ENCODE results near the gene GTF2IRD1.
"Not testable (repeated sequence)": the region's sequence is repeated elsewhere in the genome, so short reads cannot be mapped to it uniquely, and the experiment has no call there.

Gene GTF2IRD1

GRCh38 chr7:74493295-74493694 lies 39.6 kb downstream of the GTF2IRD1 start:
- no peak for DNase-seq (ENCODE audit: low read depth in 2 of 2)

GRCh38 chr7:74494076-74494548 lies 40.4 kb downstream of the GTF2IRD1 start:
- DNase-seq (ENCODE audit: low read depth in 2 of 2): no peak

GRCh38 chr7:74495112-74496086 lies 41.7 kb downstream of the GTF2IRD1 start:
- no peak for DNase-seq (ENCODE audit: low read depth in 2 of 2)

GRCh38 chr7:74496272-74496671 lies 42.6 kb downstream of the GTF2IRD1 start:
- DNase-seq (ENCODE audit: low read depth in 2 of 2): no peak

- not testable (repeated sequence) for DNase-seq (ENCODE audit: low read depth in 2 of 2)
Measured at GRCh38 chr7:74496773-74497172, 43.1 kb downstream of the GTF2IRD1 start.

GRCh38 chr7:74498354-74498753 lies 44.6 kb downstream of the GTF2IRD1 start:
- no peak for DNase-seq (ENCODE audit: low read depth in 2 of 2)

- no peak for DNase-seq (ENCODE audit: low read depth in 2 of 2)
Measured at GRCh38 chr7:74498996-74499834, 45.5 kb downstream of the GTF2IRD1 start.

- no peak for DNase-seq (ENCODE audit: low read depth in 2 of 2)
Measured at GRCh38 chr7:74499835-74500388, 46.2 kb downstream of the GTF2IRD1 start.

- DNase-seq (ENCODE audit: low read depth in 2 of 2): no peak
Measured at GRCh38 chr7:74501298-74501697, 47.6 kb downstream of the GTF2IRD1 start.

GRCh38 chr7:74502216-74502891 lies 48.6 kb downstream of the GTF2IRD1 start:
- DNase-seq (ENCODE audit: low read depth in 2 of 2): no peak

- DNase-seq (ENCODE audit: low read depth in 2 of 2): no peak
Measured at GRCh38 chr7:74503061-74503460, 49.4 kb downstream of the GTF2IRD1 start.

- DNase-seq (ENCODE audit: low read depth in 2 of 2): no peak
Measured at GRCh38 chr7:74503943-74504342, 50.2 kb downstream of the GTF2IRD1 start.

- no peak for DNase-seq (ENCODE audit: low read depth in 2 of 2)
Measured at GRCh38 chr7:74505471-74506324, 52.0 kb downstream of the GTF2IRD1 start.

- DNase-seq (ENCODE audit: low read depth in 2 of 2): no peak
Measured at GRCh38 chr7:74506325-74506724, 52.6 kb downstream of the GTF2IRD1 start.

- no peak for DNase-seq (ENCODE audit: low read depth in 2 of 2)
Measured at GRCh38 chr7:74507538-74508319, 54.0 kb downstream of the GTF2IRD1 start.

- DNase-seq (ENCODE audit: low read depth in 2 of 2): not testable (repeated sequence)
Measured at GRCh38 chr7:74509453-74509852, 55.7 kb downstream of the GTF2IRD1 start.

GRCh38 chr7:74511345-74511744 lies 57.6 kb downstream of the GTF2IRD1 start:
- DNase-seq (ENCODE audit: low read depth in 2 of 2): no peak

GRCh38 chr7:74512762-74513161 lies 59.1 kb downstream of the GTF2IRD1 start:
- DNase-seq (ENCODE audit: low read depth in 2 of 2): no peak

GRCh38 chr7:74514131-74514591 lies 60.5 kb downstream of the GTF2IRD1 start:
- DNase-seq (ENCODE audit: low read depth in 2 of 2): no peak

- DNase-seq (ENCODE audit: low read depth in 2 of 2): no peak
Measured at GRCh38 chr7:74515276-74515675, 61.6 kb downstream of the GTF2IRD1 start.
